Measurements from ENCODE around the gene HADHA.
"Not testable (repeated sequence)": the region's sequence is repeated elsewhere in the genome, so short reads cannot be mapped to it uniquely, and the experiment has no call there.

Gene HADHA

GRCh38 chr2:26270373-26270772 lies 25.9 kb upstream of the HADHA start:
- POLR2A ChIA-PET: interaction anchor here (1.2 kb wide), 1 partner anchor 27 kb away, joined by 4 read pairs; no protein-coding TSS in a partner anchor
- CTCF ChIA-PET: no interaction called here
- no peak for DNase-seq (ENCODE audit: extremely low spot score)
- TF ChIP-seq FOXM1 (IDR thresholded peaks at IDR 0.05; ENCODE audit: borderline replicate concordance) (no peak), HDGF (IDR thresholded peaks at IDR 0.05; ENCODE audit: borderline replicate concordance) (no peak), ARNT (IDR thresholded peaks at IDR 0.05) (no peak), FOXA1 (IDR thresholded peaks at IDR 0.05) (no peak), TARDBP (IDR thresholded peaks at IDR 0.05) (no peak), PKNOX1 (IDR thresholded peaks at IDR 0.05) (no peak), L3MBTL2 (conservative IDR thresholded peaks at IDR 0.05) (no peak), SP1 (IDR thresholded peaks at IDR 0.05) (no peak), SUZ12 (IDR thresholded peaks at IDR 0.05) (no peak), ELF4 (IDR thresholded peaks at IDR 0.05) (no peak)

DNA sequence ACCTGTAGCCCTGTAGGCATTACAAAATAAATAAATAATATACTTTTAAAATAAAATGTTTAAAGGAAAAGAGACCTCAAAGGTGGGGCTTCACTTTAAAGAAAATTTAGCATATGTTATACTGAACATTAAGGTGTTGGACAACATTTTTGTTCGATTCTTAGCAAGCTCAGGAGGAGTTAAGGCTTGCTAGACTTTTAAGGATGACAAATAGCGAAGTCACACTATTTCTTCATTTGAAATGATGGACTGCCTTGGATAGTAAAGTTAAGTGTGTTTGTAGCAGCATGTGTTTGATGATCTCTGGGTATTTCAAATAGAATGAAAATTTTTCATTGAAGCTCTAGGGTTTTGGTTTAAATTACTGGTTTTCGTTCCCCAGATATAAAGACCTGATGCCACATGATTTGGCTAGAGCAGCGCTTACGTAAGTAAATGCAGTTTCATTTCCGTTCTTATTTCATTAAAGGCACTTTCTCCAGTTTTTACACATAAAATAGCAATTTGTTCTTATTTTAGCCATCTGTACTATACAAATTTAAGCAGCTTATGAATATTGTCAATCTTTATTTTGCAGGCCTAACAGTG lies 25.2 kb upstream of the HADHA start:
- DNase-seq (ENCODE audit: extremely low spot score): no peak
- ChIA-PET CTCF (no interaction called here), POLR2A (interaction anchor here (1.2 kb wide), 1 partner anchor 26 kb away, joined by 4 read pairs; no protein-coding TSS in a partner anchor)
- TF ChIP-seq LEF1 (IDR thresholded peaks at IDR 0.05; ENCODE audit: borderline replicate concordance): no peak
- TF ChIP-seq FOXK2 (IDR thresholded peaks at IDR 0.05): no peak
- no peak for TF ChIP-seq SUZ12 (IDR thresholded peaks at IDR 0.05)
- no peak for TF ChIP-seq ELF4 (IDR thresholded peaks at IDR 0.05)
- TF ChIP-seq BHLHE40 (IDR thresholded peaks at IDR 0.05; ENCODE audit: borderline replicate concordance): no peak
- no peak for TF ChIP-seq HDGF (IDR thresholded peaks at IDR 0.05; ENCODE audit: borderline replicate concordance)
- no peak for TF ChIP-seq ARNT (IDR thresholded peaks at IDR 0.05)
- no peak for TF ChIP-seq NFRKB (IDR thresholded peaks at IDR 0.05)
- TF ChIP-seq ZNF384 (IDR thresholded peaks at IDR 0.05): no peak
- TF ChIP-seq CTBP1 (IDR thresholded peaks at IDR 0.05; ENCODE audit: borderline replicate concordance): no peak
- TF ChIP-seq FOXM1 (IDR thresholded peaks at IDR 0.05; ENCODE audit: borderline replicate concordance): no peak
- TF ChIP-seq L3MBTL2 (conservative IDR thresholded peaks at IDR 0.05): no peak
- TF ChIP-seq TARDBP (IDR thresholded peaks at IDR 0.05): no peak

- CTCF ChIA-PET; POLR2A ChIA-PET; DNase-seq (ENCODE audit: extremely low spot score): not testable (repeated sequence)
Observed at GRCh38 chr2:26268670-26269385, 24.4 kb upstream of the HADHA start.

- ChIA-PET CTCF (no interaction called here), POLR2A (no interaction called here)
- no peak for DNase-seq (ENCODE audit: extremely low spot score)
- TF ChIP-seq TARDBP (IDR thresholded peaks at IDR 0.05): no peak
- no peak for TF ChIP-seq BHLHE40 (IDR thresholded peaks at IDR 0.05; ENCODE audit: borderline replicate concordance)
- TF ChIP-seq LEF1 (IDR thresholded peaks at IDR 0.05; ENCODE audit: borderline replicate concordance): no peak
Observed at GRCh38 chr2:26268213-26268612, 23.8 kb upstream of the HADHA start.

- POLR2A ChIA-PET: interaction anchor here (1.8 kb wide), 1 partner anchor 13 kb away, joined by 7 read pairs; the partner anchor contains the start of genes HADHA and HADHB
- DNase-seq (ENCODE audit: extremely low spot score); CTCF ChIA-PET: not testable (repeated sequence)
Observed at GRCh38 chr2:26258836-26259235, 14.4 kb upstream of the HADHA start.

DNA sequence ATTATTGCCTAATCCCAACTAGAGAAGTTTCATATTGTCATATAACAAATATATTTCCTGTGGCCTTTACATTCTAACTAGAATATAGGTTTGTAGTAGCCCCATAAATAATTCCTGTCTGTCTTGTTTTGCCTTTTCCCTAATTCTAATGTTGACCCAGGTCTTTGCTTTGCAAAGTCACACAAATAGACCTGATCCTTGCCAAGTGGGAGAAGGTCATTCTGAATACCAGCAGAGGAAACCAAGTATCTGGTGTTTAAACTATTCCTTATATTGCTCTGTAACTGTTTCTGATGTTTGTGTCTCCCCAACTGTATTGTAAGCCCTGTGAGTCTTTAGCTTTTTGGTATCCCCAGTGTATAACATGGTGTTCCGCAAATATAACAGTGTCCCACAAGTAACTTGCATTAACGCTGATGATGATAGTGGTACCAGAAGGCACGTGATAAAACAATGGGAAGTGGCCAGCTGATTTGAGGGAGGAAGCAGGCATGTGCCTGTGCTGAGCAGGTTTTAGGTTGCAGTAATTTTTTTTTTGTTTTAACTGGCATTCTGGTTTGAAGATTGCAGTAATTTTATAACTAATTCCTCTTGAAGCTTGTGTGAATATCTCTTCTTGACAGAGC lies 11.4 kb upstream of the HADHA start:
- ChIA-PET POLR2A (interaction anchor here (1.9 kb wide), 1 partner anchor 12 kb away, joined by 5 read pairs; the partner anchor contains the start of genes HADHA and HADHB), CTCF (no interaction called here)
- no peak for TF ChIP-seq PKNOX1 (IDR thresholded peaks at IDR 0.05)
- no peak for TF ChIP-seq FOXA1 (IDR thresholded peaks at IDR 0.05)
- no peak for TF ChIP-seq BHLHE40 (IDR thresholded peaks at IDR 0.05; ENCODE audit: borderline replicate concordance)
- no peak for TF ChIP-seq ARNT (IDR thresholded peaks at IDR 0.05)
- TF ChIP-seq ZNF384 (IDR thresholded peaks at IDR 0.05): no peak
- no peak for TF ChIP-seq FOXM1 (IDR thresholded peaks at IDR 0.05; ENCODE audit: borderline replicate concordance)
- no peak for TF ChIP-seq FOXK2 (IDR thresholded peaks at IDR 0.05)
- no peak for TF ChIP-seq NFRKB (IDR thresholded peaks at IDR 0.05)
- no peak for DNase-seq (ENCODE audit: extremely low spot score)

DNA sequence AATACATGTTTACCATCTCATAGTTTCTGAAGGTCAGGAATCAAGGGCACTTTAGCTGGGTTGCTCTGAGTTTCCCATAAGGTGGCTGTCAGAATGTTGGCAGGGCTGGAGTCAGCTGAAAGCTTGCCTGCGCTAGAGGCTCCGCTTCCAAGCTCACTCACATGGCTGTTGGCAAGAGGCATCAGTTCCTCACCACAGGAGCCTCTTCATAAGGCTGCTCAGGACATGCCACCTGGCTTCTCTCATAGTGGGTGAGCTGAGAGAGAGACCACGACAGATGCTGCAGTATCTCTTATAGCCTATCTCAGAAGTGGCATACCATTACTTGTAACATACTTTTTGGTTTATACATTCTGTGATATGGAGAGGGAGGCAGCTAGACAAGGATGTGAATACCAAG lies 7.5 kb upstream of the HADHA start:
- no peak for DNase-seq (ENCODE audit: extremely low spot score)
- no peak for TF ChIP-seq NFRKB (IDR thresholded peaks at IDR 0.05)
- no peak for TF ChIP-seq ELF4 (IDR thresholded peaks at IDR 0.05)
- TF ChIP-seq SP1 (IDR thresholded peaks at IDR 0.05): no peak
- TF ChIP-seq FOXK2 (IDR thresholded peaks at IDR 0.05): no peak
- TF ChIP-seq TARDBP (IDR thresholded peaks at IDR 0.05): no peak
- no peak for TF ChIP-seq BHLHE40 (IDR thresholded peaks at IDR 0.05; ENCODE audit: borderline replicate concordance)
- TF ChIP-seq HDGF (IDR thresholded peaks at IDR 0.05; ENCODE audit: borderline replicate concordance): no peak
- TF ChIP-seq L3MBTL2 (conservative IDR thresholded peaks at IDR 0.05): no peak
- TF ChIP-seq CTBP1 (IDR thresholded peaks at IDR 0.05; ENCODE audit: borderline replicate concordance): no peak
- TF ChIP-seq PKNOX1 (IDR thresholded peaks at IDR 0.05): no peak
- no peak for TF ChIP-seq FOXM1 (IDR thresholded peaks at IDR 0.05; ENCODE audit: borderline replicate concordance)
- no peak for TF ChIP-seq ZNF384 (IDR thresholded peaks at IDR 0.05)
- TF ChIP-seq SUZ12 (IDR thresholded peaks at IDR 0.05): no peak
- TF ChIP-seq FOXA1 (IDR thresholded peaks at IDR 0.05): no peak
- no peak for TF ChIP-seq ARNT (IDR thresholded peaks at IDR 0.05)
- no peak for TF ChIP-seq LEF1 (IDR thresholded peaks at IDR 0.05; ENCODE audit: borderline replicate concordance)
- ChIA-PET POLR2A (no interaction called here), CTCF (no interaction called here)

Data from HEK293T (cell line).